Caco-2 (cell line): ENCODE measurements around the gene SARS2. TPM values are rescaled to one million over a fixed set of nuclear protein-coding genes. Genes with fewer than 3 reads are reported as not detected.
"Not testable (repeated sequence)": the region's sequence is repeated elsewhere in the genome, so short reads cannot be mapped to it uniquely, and the experiment has no call there.

Source experiments
- BruUV-seq: library from RNA; stranded (reverse); fragments of 400-500 nt; replicated peaks from 2 replicates; lab custom pipeline; 2021; lab: Mats Ljungman, UMichigan
- CTCF ChIA-PET: fragments of 300-600 bp; sonication (Branson Sonifier 250); formaldehyde crosslinking; loops from one replicate; lab custom pipeline; 2022; ENCODE audit warnings: antibody characterized with exemption; lab: Charles Lee
- POLR2A ChIA-PET: fragments of 300-600 bp; sonication (Branson Sonifier 250); formaldehyde crosslinking; loops from one replicate; lab custom pipeline; 2022; ENCODE audit warnings: antibody characterized with exemption; lab: Charles Lee
- DNase-seq, 2 experiments: peaks; one replicate each; pipeline versions ENCODE4 v3.0.0 to v3.0.0-alpha.2; 2020 to 2022
- H3K27me3 ChIP-seq: replicated peaks from 2 replicates; pipeline ENCODE4 v1.6.0; 2011; ENCODE audit warnings: low read length; ENCODE audit not compliant: control insufficient read depth, insufficient read depth
- H3K36me3 ChIP-seq: 2 replicates; pipeline ENCODE4 v1.5.1; 2011; ENCODE audit warnings: low read length; ENCODE audit not compliant: control insufficient read depth, insufficient read depth
- H3K4me1 ChIP-seq: fragments of 250-450 bp; sonication (Bioruptor Pico); 2 replicates; pipeline ENCODE4 v1.5.1; 2020; ENCODE audit warnings: mild to moderate bottlenecking
- H3K4me3 ChIP-seq: 2 replicates; pipeline ENCODE4 v1.5.1; 2011; ENCODE audit warnings: low read depth, mild to moderate bottlenecking, control low read depth, low read length
- H3K9me3 ChIP-seq: fragments of 250-450 bp; sonication (Bioruptor Pico); 2 replicates; pipeline ENCODE4 v1.5.1; 2020; ENCODE audit warnings: mild to moderate bottlenecking, moderate library complexity
- H3K27ac Mint-ChIP-seq: one replicate; pipeline ENCODE4 v1.8.0; 2022; ENCODE audit warnings: mixed read lengths; ENCODE audit not compliant: unreplicated experiment
- H3K27me3 Mint-ChIP-seq: one replicate; pipeline ENCODE4 v1.8.0; 2022; ENCODE audit warnings: mixed read lengths; ENCODE audit not compliant: insufficient read depth, unreplicated experiment
- H3K36me3 Mint-ChIP-seq: one replicate; pipeline ENCODE4 v1.8.0; 2022; ENCODE audit warnings: mild to moderate bottlenecking, mixed read lengths; ENCODE audit not compliant: insufficient read depth, unreplicated experiment
- H3K4me1 Mint-ChIP-seq: one replicate; pipeline ENCODE4 v1.8.0; 2022; ENCODE audit warnings: low read depth, mixed read lengths; ENCODE audit not compliant: unreplicated experiment
- H3K4me3 Mint-ChIP-seq: one replicate; pipeline ENCODE4 v1.8.0; 2022; ENCODE audit warnings: mild to moderate bottlenecking, moderate library complexity, mixed read lengths; ENCODE audit not compliant: unreplicated experiment
- H3K9me3 Mint-ChIP-seq: one replicate; pipeline ENCODE4 v1.8.0; 2022; ENCODE audit warnings: mixed read lengths; ENCODE audit not compliant: unreplicated experiment
- intact Hi-C: fragments of 100-400 bp; cut with micrococcal nuclease; formaldehyde crosslinking; loops from one replicate; pipeline ENCODE4 v1.10.0; 2022; ENCODE audit not compliant: unreplicated experiment
- total RNA-seq: library from RNA; stranded (reverse); gene quantifications from 2 replicates; pipeline ENCODE4 v1.2.3, GENCODE V29; 2022
- TF ChIP-seq, protein P1 (sequence below), 2 experiments: fragments of 200-600 bp in 1 of 2; IDR thresholded peaks; 1 replicate in 1 of 2; 2 replicates in 1 of 2; pipeline versions ENCODE4 v1.5.1 to v1.8.0; 2011 to 2022; ENCODE audit warnings: antibody characterized with exemption in 1 of 2, control low read depth in 1 of 2, inconsistent platforms in 1 of 2, low read depth in 1 of 2, low read length in 1 of 2, mild to moderate bottlenecking in 1 of 2, moderate library complexity in 1 of 2; ENCODE audit not compliant: insufficient read depth in 1 of 2, severe bottlenecking in 1 of 2, unreplicated experiment in 1 of 2

The SARS2 gene
- total RNA-seq, 1 experiment from 2014 or later: 66.6 TPM

DNA sequence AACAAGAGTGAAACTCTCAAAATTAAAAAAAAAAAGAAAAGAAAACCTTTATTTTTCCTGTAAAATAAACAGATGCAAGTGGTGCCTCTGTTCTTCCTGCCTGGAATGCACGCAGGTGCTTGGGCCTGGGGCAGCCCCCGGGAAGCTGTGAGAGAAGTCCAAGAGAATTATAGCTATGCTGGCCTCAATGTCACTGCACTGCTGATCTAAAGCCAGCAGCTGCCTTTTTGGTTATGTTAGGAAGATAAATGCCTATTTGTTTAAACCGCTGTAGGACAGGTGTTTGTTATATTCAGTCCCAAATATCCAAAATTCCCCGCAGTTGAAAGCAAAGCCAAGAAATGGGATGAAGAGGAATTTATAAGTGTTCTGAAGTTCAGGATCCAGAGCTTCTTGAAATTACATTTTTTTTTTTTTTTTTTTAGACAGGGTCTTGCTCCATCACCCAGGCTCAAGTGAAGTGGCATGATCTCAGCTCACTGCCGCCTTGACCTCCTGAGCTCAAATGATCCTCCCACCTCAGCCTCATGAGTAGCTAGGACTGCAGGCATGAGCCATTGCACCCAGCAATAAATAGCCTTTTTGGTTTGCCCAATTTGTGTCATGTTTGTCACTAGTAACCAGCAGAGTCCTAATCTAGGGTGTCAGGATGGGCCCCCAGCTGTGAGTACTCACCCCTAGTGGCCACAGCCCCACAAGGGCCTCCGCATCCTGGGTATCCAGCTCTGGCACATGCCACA is 54.7 kb downstream of the SARS2 start:
- Histone ChIP-seq H3K36me3 (no peaks in the 10 kb centered on the region), H3K9me3 (no peaks in the 10 kb centered on the region), H3K4me3 (no peak overlapping the region), H3K4me1 (peaks cover 36% of the 10 kb centered on the region), H3K27me3 (no peaks in the 10 kb centered on the region)
- ChIA-PET POLR2A (interaction anchor here (1.0 to 1.2 kb wide), 2 partner anchors 24 to 27 kb away, joined by 3 to 4 read pairs; no protein-coding TSS in a partner anchor), CTCF (interaction anchor here (0.7 kb wide), 2 partner anchors 100 to 264 kb away, joined by 4 to 5 read pairs; no protein-coding TSS in a partner anchor)
- BruUV-seq: no TSS peak
- Mint-ChIP-seq H3K27me3 (no peaks in the 10 kb centered on the region), H3K9me3 (no peaks in the 10 kb centered on the region), H3K36me3 (peaks cover 5% of the 10 kb centered on the region), H3K27ac (no peak overlapping the region), H3K4me3 (no peak overlapping the region), H3K4me1 (peaks cover 25% of the 10 kb centered on the region)
- DNase-seq: no peak
- TF ChIP-seq, protein P1, sequence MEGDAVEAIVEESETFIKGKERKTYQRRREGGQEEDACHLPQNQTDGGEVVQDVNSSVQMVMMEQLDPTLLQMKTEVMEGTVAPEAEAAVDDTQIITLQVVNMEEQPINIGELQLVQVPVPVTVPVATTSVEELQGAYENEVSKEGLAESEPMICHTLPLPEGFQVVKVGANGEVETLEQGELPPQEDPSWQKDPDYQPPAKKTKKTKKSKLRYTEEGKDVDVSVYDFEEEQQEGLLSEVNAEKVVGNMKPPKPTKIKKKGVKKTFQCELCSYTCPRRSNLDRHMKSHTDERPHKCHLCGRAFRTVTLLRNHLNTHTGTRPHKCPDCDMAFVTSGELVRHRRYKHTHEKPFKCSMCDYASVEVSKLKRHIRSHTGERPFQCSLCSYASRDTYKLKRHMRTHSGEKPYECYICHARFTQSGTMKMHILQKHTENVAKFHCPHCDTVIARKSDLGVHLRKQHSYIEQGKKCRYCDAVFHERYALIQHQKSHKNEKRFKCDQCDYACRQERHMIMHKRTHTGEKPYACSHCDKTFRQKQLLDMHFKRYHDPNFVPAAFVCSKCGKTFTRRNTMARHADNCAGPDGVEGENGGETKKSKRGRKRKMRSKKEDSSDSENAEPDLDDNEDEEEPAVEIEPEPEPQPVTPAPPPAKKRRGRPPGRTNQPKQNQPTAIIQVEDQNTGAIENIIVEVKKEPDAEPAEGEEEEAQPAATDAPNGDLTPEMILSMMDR (IDR thresholded peaks at IDR 0.05; ENCODE audit: insufficient read depth in 1 of 2, low read depth in 1 of 2, low read length in 1 of 2, severe bottlenecking in 1 of 2, unreplicated experiment in 1 of 2): no peak
- intact Hi-C loops: no loop called here

DNA sequence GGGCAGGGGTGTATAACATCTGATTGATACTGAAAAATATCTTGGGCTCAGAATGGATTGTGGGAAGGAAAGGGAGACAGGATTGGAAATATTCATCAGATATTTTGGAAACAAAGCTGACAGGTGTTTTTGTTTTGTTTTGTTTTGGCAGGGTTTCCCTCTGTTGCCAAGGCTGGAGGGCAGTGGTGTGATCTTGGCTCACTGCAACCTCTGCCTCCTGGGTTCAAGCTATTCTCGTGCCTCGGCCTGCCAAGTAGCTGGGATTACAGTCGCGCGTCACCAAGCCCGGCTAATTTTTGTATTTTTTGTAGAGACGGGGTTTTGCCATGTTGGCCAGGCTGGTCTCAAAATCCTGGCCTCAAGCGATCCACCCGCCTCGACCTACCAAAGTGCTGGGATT is 57.2 kb downstream of the SARS2 start:
- DNase-seq, H3K27me3 ChIP-seq, H3K36me3 ChIP-seq, BruUV-seq, H3K27me3 Mint-ChIP-seq, POLR2A ChIA-PET, H3K27ac Mint-ChIP-seq, intact Hi-C loops, H3K9me3 ChIP-seq, H3K36me3 Mint-ChIP-seq, H3K9me3 Mint-ChIP-seq, H3K4me3 ChIP-seq, H3K4me3 Mint-ChIP-seq: not testable (repeated sequence)
- CTCF ChIA-PET: interaction anchor here (0.6 kb wide), 1 partner anchor 9 kb away, joined by 3 read pairs; no protein-coding TSS in a partner anchor
- H3K4me1 Mint-ChIP-seq: peaks cover 18% of the 10 kb centered on the region
- peaks cover 12% of the 10 kb centered on the region for H3K4me1 ChIP-seq

DNA sequence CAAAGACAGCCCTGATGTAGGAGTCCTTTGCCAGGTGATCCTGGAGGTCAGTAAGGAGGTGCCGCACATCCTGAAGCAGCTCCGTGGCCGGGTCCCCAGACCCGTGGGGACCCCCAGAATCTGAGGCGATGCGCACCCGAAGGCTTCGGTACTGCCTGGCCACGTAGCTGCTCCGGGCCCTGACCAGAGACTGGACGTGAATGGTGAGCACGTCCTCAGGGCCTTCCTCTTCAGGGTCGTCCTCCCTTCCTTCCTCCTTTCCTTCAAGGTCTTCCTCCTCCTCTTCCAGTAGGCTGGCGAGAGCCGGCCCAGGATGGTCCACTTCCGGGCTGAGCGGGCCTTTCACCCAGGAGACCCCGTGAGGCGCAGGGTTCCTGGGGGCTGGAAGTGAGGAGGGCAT is 60.0 kb downstream of the SARS2 start:
- Histone ChIP-seq H3K9me3 (no peaks in the 10 kb centered on the region), H3K36me3 (no peaks in the 10 kb centered on the region), H3K4me1 (no peaks in the 10 kb centered on the region), H3K27me3 (no peaks in the 10 kb centered on the region), H3K4me3 (no peak overlapping the region)
- Mint-ChIP-seq H3K4me1 (no peaks in the 10 kb centered on the region), H3K4me3 (no peak overlapping the region), H3K9me3 (no peaks in the 10 kb centered on the region), H3K27me3 (no peaks in the 10 kb centered on the region), H3K36me3 (no peaks in the 10 kb centered on the region), H3K27ac (no peak overlapping the region)
- ChIA-PET POLR2A (interaction anchor here (0.6 kb wide), 1 partner anchor 161 kb away, joined by 4 read pairs; no protein-coding TSS in a partner anchor), CTCF (no interaction called here)
- TF ChIP-seq, protein P1 (IDR thresholded peaks at IDR 0.05; ENCODE audit: insufficient read depth in 1 of 2, low read depth in 1 of 2, low read length in 1 of 2, severe bottlenecking in 1 of 2, unreplicated experiment in 1 of 2): no peak
- no TSS peak for BruUV-seq
- intact Hi-C loops: no loop called here
- no peak for DNase-seq
